Pancreas (tissue), 10 donors: ENCODE results near the gene GDF9. TPM values are rescaled to one million over a fixed set of nuclear protein-coding genes. Genes with fewer than 3 reads are reported as not detected.

ENCODE experiments used
- ATAC-seq, 4 donors: fragments of 200-7000 bp; cut with Tn5 transposase; one replicate each; pipeline versions ENCODE4 v1.8.0 to v1.9.1; 2020; ENCODE audit warnings: mild to moderate bottlenecking in 4 of 4, moderate library complexity in 4 of 4
- DNase-seq, 6 donors: peaks; one replicate each; pipeline ENCODE4 v3.0.0-alpha.2; 2020
- FAIRE-seq: peaks from 2 replicates; lab custom pipeline; 2012; peaks lifted over from hg19 to GRCh38; lab: Jason Lieb, UNC
- H3K27ac ChIP-seq, 4 donors: fragments of 200-600 bp; sonication (generic); 1 replicate in 3 of 4; 2 replicates in 1 of 4; pipeline versions ENCODE4 v1.5.0 to v1.8.0; 2020
- H3K27me3 ChIP-seq, 4 donors: fragments of 200-600 bp; one replicate each; pipeline ENCODE4 v1.8.0; 2021
- H3K36me3 ChIP-seq, 3 donors: fragments of 200-600 bp; sonication (generic) in 1 of 3; one replicate each; pipeline versions ENCODE4 v1.5.0 to v1.8.0; 2020 to 2021
- H3K4me1 ChIP-seq, 3 donors: fragments of 200-600 bp; one replicate each; pipeline ENCODE4 v1.8.0; 2021
- H3K4me3 ChIP-seq, 4 donors: fragments of 200-600 bp; sonication (generic) in 2 of 4; one replicate each; pipeline versions ENCODE4 v1.5.0 to v1.8.0; 2020 to 2021
- H3K9me3 ChIP-seq, 4 donors: fragments of 200-600 bp; one replicate each; pipeline ENCODE4 v1.8.0; 2021
- WGBS, 2 donors: extraction: QIAGEN DNeasy Blood & Tissue Kit; methylation state at CpG; one replicate each; pipeline ENCODE4 v1.1.7; 2013; 5-methylcytosine and 5-hydroxymethylcytosine counted together
- intact Hi-C, 3 donors: fragments of 100-400 bp; cut with DNase I; formaldehyde crosslinking; loops; one replicate each; pipeline versions ENCODE4 v1.11.1 to v1.14.2; 2022
- polyA plus RNA-seq, 2 donors: library from polyadenylated mRNA; stranded (reverse); fragments of 200-250 nt; gene quantifications; one replicate each; pipeline ENCODE4 v1.2.3, GENCODE V29; 2013
- total RNA-seq, 6 donors: library from RNA; stranded (reverse); fragmentation: NEBNext Ultra II Directional in 4 of 6; extraction: Animal tissue kit (Norgen Biotek cat#: 25700) in 4 of 6; gene quantifications; one replicate each; pipeline versions ENCODE4 v1.2.1 to v1.2.4, GENCODE V29; 2021 to 2023
- TF ChIP-seq, protein P1 (sequence below), 4 donors: fragments of 200-600 bp; sonication (generic) in 3 of 4; IDR thresholded peaks; one replicate each; pipeline versions ENCODE4 v1.5.0 to v1.8.0; 2021; ENCODE audit warnings: antibody characterized with exemption in 4 of 4
- donor health status: healthy with polysubstance abuse.
- donor health status: DM: no; HTN: no; CAD: no; lungs with moderate emphysema.
- donor health status: DM: no; HTN: no; CAD: no.
- donor health status: control.
- donor health status: control.
- donor health status: Bipolar disorder and iron deficiency.
- donor health status: DM: yes; HTN: yes; CAD: no.
- donor health status: DM: no; HTN: no; CAD: no.
- donor health status: DM: no; HTN: no; CAD: no.
- donor health status: DM: yes; HTN: yes; CAD: no.

Gene GDF9
- total and polyA plus RNA-seq, 8 donors = 0.19 to 1.1 (median 0.34) TPM

DNA sequence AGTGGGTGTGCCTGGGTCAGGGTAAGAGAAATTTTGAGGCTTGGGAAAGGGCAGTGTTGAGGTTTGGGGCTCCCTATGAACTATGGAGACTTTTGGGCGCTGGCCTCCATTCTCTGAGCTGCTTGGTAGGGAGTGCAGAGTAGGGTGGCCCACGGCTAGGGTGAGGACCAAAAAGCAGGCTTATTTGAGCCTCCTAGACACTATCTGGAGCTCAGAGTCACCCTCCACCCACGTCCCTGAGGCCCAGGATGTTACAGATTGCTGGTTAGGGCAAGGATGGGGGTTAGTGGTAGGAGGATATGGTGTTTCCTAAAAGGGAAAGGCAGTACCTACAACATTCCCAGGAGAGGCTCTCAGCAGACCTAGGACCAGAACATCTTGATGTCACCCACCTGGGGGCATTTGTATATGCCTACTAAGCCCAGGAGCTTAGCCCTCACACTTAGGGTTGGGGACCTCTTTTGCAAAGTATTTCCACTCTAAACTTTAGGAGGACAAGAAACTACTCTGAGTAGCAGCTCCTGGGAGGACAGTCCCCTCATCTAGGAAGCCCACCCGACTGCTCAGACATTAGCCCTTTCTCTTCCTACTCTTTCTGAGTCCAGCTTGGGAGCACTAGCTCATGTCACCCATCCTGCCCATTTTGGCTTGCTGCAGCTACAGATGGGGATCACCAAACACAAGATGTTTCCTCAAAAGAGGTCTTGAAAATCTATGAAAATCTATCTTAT lies 38.2 kb downstream of the GDF9 start:
- ATAC-seq (no peak), DNase-seq (no peak), FAIRE-seq (no peak)
- intact Hi-C loops = loop anchor here in 1 of 3 donors (10.0 kb wide), 2 partner anchors 57 to 303 kb away; no protein-coding TSS in a partner anchor
- no peak overlapping the region for H3K27ac ChIP-seq
- TF ChIP-seq, protein P1, sequence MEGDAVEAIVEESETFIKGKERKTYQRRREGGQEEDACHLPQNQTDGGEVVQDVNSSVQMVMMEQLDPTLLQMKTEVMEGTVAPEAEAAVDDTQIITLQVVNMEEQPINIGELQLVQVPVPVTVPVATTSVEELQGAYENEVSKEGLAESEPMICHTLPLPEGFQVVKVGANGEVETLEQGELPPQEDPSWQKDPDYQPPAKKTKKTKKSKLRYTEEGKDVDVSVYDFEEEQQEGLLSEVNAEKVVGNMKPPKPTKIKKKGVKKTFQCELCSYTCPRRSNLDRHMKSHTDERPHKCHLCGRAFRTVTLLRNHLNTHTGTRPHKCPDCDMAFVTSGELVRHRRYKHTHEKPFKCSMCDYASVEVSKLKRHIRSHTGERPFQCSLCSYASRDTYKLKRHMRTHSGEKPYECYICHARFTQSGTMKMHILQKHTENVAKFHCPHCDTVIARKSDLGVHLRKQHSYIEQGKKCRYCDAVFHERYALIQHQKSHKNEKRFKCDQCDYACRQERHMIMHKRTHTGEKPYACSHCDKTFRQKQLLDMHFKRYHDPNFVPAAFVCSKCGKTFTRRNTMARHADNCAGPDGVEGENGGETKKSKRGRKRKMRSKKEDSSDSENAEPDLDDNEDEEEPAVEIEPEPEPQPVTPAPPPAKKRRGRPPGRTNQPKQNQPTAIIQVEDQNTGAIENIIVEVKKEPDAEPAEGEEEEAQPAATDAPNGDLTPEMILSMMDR (IDR thresholded peaks at IDR 0.05) = no peak
- H3K4me1 ChIP-seq = no peaks in the 10 kb centered on the region
- H3K36me3 ChIP-seq = peaks cover 0 to 7% (median 0%) of the 10 kb centered on the region in 3 donors
- 85 to 86% methylated on average over 4 of the region's 4 CpGs for WGBS, 2 donors
- H3K9me3 ChIP-seq = no peaks in the 10 kb centered on the region
- no peaks in the 10 kb centered on the region for H3K27me3 ChIP-seq
- H3K4me3 ChIP-seq = no peak overlapping the region

DNA sequence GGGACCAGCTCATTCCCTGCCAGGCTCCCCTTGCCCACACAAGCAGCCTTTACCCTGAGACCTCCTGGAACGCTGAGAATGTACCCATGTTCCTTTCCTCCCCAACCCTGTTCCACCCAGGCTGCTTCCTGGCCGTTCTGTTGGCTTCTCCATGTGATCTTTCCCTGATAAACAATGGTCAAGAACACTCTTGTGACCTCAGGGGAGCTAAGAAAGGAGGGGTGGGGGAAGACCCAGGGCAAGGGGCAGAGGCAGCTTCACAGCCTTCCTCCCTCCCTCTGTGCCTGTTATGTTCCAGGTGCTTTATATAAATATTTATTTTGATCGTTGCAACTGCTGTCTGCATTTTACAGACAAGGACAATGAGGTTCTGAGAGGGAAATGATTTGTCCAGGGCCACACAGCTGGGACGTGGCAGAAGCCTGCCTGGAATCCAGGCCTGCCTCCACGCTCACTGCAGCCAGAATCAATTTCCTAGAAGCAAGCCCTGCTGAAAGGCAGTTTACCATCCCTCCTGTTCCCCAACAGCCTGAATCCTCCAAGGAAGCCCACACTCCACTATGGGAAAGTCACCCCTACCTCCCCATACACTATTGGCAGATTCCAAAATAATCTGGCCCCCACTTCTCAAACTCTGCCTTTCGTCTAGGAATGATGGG lies 39.7 kb downstream of the GDF9 start:
- DNase-seq = no peak
- intact Hi-C loops = loop anchor here in 1 of 3 donors (10.0 kb wide), 2 partner anchors 58 to 302 kb away; no protein-coding TSS in a partner anchor
- FAIRE-seq = no peak
- Histone ChIP-seq H3K27me3 (no peaks in the 10 kb centered on the region), H3K9me3 (no peaks in the 10 kb centered on the region), H3K4me3 (no peak overlapping the region), H3K4me1 (no peaks in the 10 kb centered on the region), H3K36me3 (peaks cover 0 to 7% (median 0%) of the 10 kb centered on the region in 3 donors), H3K27ac (no peak overlapping the region)
- no peak for ATAC-seq
- 64% methylated on average over 6 of the region's 6 CpGs for WGBS, 2 donors
- TF ChIP-seq, protein P1 (IDR thresholded peaks at IDR 0.05) = no peak

DNA sequence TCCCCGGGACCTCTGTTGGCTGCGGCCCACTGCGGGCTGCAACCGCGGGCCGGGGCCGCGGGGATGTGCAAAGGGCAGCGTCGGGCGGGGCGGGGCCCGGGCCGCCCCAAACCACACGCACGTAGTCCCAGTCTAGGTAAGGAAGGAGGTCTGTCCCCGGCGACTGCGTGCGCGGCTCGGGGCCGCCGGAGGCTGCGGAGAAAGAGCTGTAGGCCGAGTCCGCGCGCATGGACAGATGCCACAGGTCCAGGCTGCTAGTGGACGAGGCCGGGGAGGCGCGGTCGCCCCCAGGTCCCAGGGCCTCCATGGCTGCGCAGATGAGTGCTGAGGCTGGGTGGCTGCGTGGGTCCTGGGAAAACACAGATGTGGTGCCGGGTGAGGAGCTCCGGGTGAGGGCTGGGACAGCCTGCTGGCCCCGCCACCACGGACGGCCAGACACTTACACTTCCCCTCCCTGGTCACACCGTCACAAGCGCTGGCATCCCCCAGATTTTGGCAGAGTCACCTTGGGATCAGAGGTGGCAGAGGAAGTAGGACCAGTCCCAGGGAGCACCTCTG lies 40.4 kb downstream of the GDF9 start:
- no peaks in the 10 kb centered on the region for H3K27me3 ChIP-seq
- intact Hi-C loops = loop anchor here in 1 of 3 donors (10.0 kb wide), 2 partner anchors 59 to 301 kb away; no protein-coding TSS in a partner anchor
- H3K4me3 ChIP-seq = no peak overlapping the region
- TF ChIP-seq, protein P1 (IDR thresholded peaks at IDR 0.05) = no peak
- no peaks in the 10 kb centered on the region for H3K9me3 ChIP-seq
- DNase-seq (peak in 2 of 6 donors; percentile 59 to 74), FAIRE-seq (no peak), ATAC-seq (no peak)
- 87% methylated on average over 43 of the region's 43 CpGs for WGBS, 2 donors
- peaks cover 0 to 7% (median 0%) of the 10 kb centered on the region in 3 donors for H3K36me3 ChIP-seq
- H3K4me1 ChIP-seq = no peaks in the 10 kb centered on the region
- H3K27ac ChIP-seq = no peak overlapping the region

DNA sequence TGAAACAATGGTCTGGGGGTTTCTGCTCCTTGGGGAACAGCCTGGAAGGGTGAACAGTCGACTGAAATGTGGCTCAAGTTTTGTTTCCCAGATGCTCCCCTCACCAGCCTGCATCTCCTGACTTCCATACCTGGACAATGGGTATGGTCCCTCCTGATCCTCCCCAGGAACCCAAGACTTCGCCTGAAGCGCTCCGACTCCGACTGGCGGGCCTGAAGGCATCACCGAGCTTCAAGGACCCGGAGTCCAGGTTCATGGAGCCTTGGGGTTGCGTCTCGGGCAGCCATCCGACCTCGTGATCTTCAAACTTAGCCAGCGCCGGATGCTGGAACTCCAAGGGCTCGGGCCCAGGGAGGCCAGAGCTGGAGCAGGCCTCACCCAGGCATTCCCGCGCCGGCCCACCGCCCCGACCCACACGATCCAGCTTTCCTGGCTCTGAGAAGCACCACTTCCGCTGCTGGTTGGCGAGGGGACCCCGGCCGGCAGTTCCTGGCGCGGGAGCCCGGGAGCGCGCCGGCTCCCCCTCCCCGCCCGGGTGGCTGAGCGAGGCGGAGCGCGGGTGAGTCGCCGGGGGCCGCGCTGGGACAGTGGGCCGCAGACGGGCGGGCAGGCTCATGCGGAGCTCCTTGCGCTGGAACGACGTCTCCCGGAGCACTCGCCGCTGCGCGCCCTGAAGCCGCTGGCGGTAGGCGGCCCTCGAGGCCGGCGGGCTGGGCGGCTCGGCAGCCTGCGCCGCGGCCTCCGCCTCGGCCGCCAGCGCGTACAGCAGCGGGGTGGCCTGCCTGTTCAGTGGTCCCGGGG lies 41.0 kb downstream of the GDF9 start:
- WGBS, 2 donors = 89 to 92% methylated on average over 61 to 71 of the region's 71 CpGs
- no peak overlapping the region for H3K4me3 ChIP-seq
- no peak for ATAC-seq
- TF ChIP-seq, protein P1 (IDR thresholded peaks at IDR 0.05) = no peak
- no peaks in the 10 kb centered on the region for H3K27me3 ChIP-seq
- no peak overlapping the region for H3K27ac ChIP-seq
- peaks cover 0 to 7% (median 0%) of the 10 kb centered on the region in 3 donors for H3K36me3 ChIP-seq
- DNase-seq = peak in 2 of 6 donors; percentile 49 to 72
- no peak for FAIRE-seq
- H3K9me3 ChIP-seq = no peaks in the 10 kb centered on the region
- H3K4me1 ChIP-seq = no peaks in the 10 kb centered on the region
- intact Hi-C loops = loop anchor here in 1 of 3 donors (10.0 kb wide), 2 partner anchors 60 to 300 kb away; no protein-coding TSS in a partner anchor
